ENCODE results near the gene ANKRD29. TPM values are rescaled to one million over a fixed set of nuclear protein-coding genes. Genes with fewer than 3 reads are reported as not detected.

ANKRD29 gene
- total and polyA plus RNA-seq, 10 of the 15 experiments (the other 5 are each of a cell fraction or from before 2014, with no cell fraction given), result 0.53 to 9.2 (median 1.6) TPM

GRCh38 chr18:23617412-23618014 lies 45.2 kb downstream of the ANKRD29 start (continued):
- TF ChIP-seq ZBTB4 (CRISPR knock-in tag; IDR thresholded peaks at IDR 0.05) (no peak), RB1 (IDR thresholded peaks at IDR 0.05; ENCODE audit: borderline replicate concordance) (no peak), ZNF687 (IDR thresholded peaks at IDR 0.05) (peak; percentile 79; the same call in 1 of the 2 replicates), SKIL (IDR thresholded peaks at IDR 0.05; ENCODE audit: low read depth, poor library complexity, severe bottlenecking) (peak; percentile 44), FOS (IDR thresholded peaks at IDR 0.05; ENCODE audit: borderline replicate concordance, extremely low read depth, insufficient read length) (no peak), SREBF2 (IDR thresholded peaks at IDR 0.05; ENCODE audit: low read length) (no peak), ZNF622 (IDR thresholded peaks at IDR 0.05) (no peak), MXI1 (IDR thresholded peaks at IDR 0.05; ENCODE audit: low read depth, low read length) (no peak), ASH2L (IDR thresholded peaks at IDR 0.05; ENCODE audit: borderline replicate concordance, low read depth) (0 out of 2 replicates have a peak, but pooled peaks have one; percentile 13), RELB (IDR thresholded peaks at IDR 0.05; ENCODE audit: low read depth) (peak; percentile 94), ZZZ3 (IDR thresholded peaks at IDR 0.05; ENCODE audit: control insufficient read depth, insufficient read length, low read depth) (no peak), HCFC1 (IDR thresholded peaks at IDR 0.05; ENCODE audit: low read length) (no peak)
- TF ChIP-seq, protein P1, sequence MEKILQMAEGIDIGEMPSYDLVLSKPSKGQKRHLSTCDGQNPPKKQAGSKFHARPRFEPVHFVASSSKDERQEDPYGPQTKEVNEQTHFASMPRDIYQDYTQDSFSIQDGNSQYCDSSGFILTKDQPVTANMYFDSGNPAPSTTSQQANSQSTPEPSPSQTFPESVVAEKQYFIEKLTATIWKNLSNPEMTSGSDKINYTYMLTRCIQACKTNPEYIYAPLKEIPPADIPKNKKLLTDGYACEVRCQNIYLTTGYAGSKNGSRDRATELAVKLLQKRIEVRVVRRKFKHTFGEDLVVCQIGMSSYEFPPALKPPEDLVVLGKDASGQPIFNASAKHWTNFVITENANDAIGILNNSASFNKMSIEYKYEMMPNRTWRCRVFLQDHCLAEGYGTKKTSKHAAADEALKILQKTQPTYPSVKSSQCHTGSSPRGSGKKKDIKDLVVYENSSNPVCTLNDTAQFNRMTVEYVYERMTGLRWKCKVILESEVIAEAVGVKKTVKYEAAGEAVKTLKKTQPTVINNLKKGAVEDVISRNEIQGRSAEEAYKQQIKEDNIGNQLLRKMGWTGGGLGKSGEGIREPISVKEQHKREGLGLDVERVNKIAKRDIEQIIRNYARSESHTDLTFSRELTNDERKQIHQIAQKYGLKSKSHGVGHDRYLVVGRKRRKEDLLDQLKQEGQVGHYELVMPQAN (conservative IDR thresholded peaks at IDR 0.05), result no peak
- TF ChIP-seq, protein P2, sequence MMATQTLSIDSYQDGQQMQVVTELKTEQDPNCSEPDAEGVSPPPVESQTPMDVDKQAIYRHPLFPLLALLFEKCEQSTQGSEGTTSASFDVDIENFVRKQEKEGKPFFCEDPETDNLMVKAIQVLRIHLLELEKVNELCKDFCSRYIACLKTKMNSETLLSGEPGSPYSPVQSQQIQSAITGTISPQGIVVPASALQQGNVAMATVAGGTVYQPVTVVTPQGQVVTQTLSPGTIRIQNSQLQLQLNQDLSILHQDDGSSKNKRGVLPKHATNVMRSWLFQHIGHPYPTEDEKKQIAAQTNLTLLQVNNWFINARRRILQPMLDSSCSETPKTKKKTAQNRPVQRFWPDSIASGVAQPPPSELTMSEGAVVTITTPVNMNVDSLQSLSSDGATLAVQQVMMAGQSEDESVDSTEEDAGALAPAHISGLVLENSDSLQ (IDR thresholded peaks at IDR 0.05), result no peak
